ENCODE results near the gene TXLNA. TPM values are rescaled to one million over a fixed set of nuclear protein-coding genes. Genes with fewer than 3 reads are reported as not detected.
A peak's percentile ranks its signal among the peaks of the same experiment; 100 is the strongest.

The TXLNA gene
- total RNA-seq, 3 donors from 2014 or later, result 38.7 to 51.8 (median 45.8) TPM

DNA sequence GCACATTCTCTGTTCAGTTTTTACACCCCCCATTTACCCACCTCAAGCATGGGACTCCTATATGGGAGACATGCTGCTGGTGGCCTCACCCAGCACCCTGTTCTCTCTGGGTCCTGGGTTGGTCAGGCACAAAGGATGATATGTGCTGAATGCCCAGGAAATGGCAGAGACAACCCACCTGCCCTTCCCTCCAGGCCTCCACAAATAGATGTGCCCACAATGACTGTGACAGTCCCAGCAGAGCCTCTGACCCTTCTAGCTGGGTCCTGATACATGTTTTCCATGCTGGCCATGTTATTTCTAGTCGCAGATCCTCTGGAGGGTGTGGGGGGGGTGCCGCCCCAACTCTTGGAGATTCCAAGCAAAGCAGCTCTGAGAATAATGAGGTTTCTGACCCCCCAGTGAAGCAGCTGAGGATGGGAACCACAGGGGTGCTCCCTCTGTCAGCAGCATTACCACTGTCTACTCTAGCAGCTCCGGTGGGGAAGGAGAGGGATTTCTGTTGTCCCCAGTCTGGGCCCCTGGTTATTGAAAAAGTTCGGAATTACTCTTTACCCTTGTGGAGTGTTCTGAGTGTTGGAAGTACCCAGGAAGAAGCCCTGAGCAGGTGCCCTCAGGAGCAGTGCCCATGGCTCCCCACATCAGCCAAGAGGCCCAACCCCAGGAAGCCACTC lies 19.7 kb downstream of the TXLNA start:
- intact Hi-C loops (cut with DNase I; ENCODE audit: low total_unique reads), result no loop called here
- Histone ChIP-seq H3K4me3 (no peak overlapping the region), H3K36me3 (no peaks in the 10 kb centered on the region), H3K27me3 (no peaks in the 10 kb centered on the region), H3K4me1 (peaks cover 3 to 10% of the 10 kb centered on the region in 2 donors), H3K27ac (peak overlapping the region; percentile 83 to 92), H3K9me3 (no peaks in the 10 kb centered on the region)
- no peak for DNase-seq (ENCODE audit: low spot score in 2 of 2)
- TF ChIP-seq POLR2AphosphoS5 (IDR thresholded peaks at IDR 0.05) (no peak), CTCF (IDR thresholded peaks at IDR 0.05) (no peak), POLR2A (IDR thresholded peaks at IDR 0.05) (no peak)

- no peak for TF ChIP-seq POLR2AphosphoS5 (IDR thresholded peaks at IDR 0.05)
- no peak for TF ChIP-seq POLR2A (IDR thresholded peaks at IDR 0.05)
- TF ChIP-seq CTCF (IDR thresholded peaks at IDR 0.05), result no peak
- peaks cover 3 to 10% of the 10 kb centered on the region in 2 donors for H3K4me1 ChIP-seq
- DNase-seq (ENCODE audit: low spot score in 2 of 2), result no peak
- peak overlapping the region in 2 of 3 donors; percentile 64 to 92 for H3K4me3 ChIP-seq
- intact Hi-C loops (cut with DNase I; ENCODE audit: low total_unique reads), result no loop called here
- H3K27ac ChIP-seq, result peak overlapping the region; percentile 83 to 92
- H3K36me3 ChIP-seq, result no peaks in the 10 kb centered on the region
- no peaks in the 10 kb centered on the region for H3K9me3 ChIP-seq
- H3K27me3 ChIP-seq, result no peaks in the 10 kb centered on the region
Observed at GRCh38 chr1:32199717-32200072, 20.2 kb downstream of the TXLNA start.

- Histone ChIP-seq H3K4me3 (peak within 1 kb of the TSS; percentile 53 to 92 (median 64)), H3K4me1 (peaks cover 8 to 10% of the 10 kb centered on the region in 2 donors), H3K9me3 (no peaks in the 10 kb centered on the region), H3K27me3 (no peaks in the 10 kb centered on the region), H3K27ac (peak within 1 kb of the TSS; percentile 83 to 92), H3K36me3 (no peaks in the 10 kb centered on the region)
- intact Hi-C loops (cut with DNase I; ENCODE audit: low total_unique reads), result no loop called here
- TF ChIP-seq POLR2AphosphoS5 (IDR thresholded peaks at IDR 0.05) (peak in 2 of 3 donors; percentile 24 to 60), POLR2A (IDR thresholded peaks at IDR 0.05) (no peak), CTCF (IDR thresholded peaks at IDR 0.05) (no peak)
- DNase-seq (ENCODE audit: low spot score in 2 of 2), result peak in 1 of 2 donors; percentile 48
Observed at GRCh38 chr1:32200226-32201010, 20.9 kb downstream of the TXLNA start, which contains the start of gene CCDC28B. Gene CCDC28B, plus strand, starts transcription at chr1:32200595. Its CDS starts 1,341 bp downstream, at chr1:32201936.

DNA sequence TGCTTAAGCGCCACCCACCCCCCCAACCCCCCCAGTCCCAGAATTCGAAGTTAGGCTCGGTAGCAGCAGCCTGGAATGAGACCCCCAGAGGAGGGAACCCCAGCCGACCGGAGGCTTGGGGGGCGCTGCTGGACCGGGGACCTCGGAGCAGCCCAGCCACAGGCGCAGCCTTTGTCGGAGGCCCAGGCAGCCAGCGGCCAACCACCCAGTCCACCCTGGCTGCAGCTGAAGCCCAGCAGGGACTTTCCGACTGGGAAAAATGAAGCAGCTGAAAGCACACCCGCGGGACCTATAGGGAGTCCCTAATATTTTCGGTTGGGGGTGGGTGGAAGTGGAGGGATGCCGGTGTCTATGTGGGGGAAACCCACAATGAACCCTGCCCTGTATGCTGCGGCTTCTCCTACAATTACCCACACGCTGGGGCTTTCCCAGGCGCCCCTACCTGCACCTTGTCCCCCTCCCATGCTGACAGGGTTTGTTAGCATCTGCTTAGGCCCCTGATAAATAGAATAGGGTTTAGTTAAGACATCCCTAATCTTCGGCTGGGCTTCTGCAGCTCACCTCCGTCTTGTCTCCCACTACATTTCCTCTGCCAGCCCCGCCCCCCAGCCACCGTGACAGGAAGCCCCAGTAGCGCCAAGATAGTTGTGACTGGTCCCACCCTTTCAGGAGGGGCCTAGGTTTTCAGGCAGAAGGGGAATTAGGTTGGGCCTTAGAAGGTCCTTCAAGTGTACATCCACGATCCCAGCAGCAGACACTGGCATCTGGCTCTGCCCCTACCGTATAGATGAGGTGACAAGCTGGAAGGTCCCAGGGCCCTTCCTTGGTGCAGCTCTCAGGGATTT lies 21.8 kb downstream of the TXLNA start:
- no peaks in the 10 kb centered on the region for H3K27me3 ChIP-seq
- intact Hi-C loops (cut with DNase I; ENCODE audit: low total_unique reads), result no loop called here
- H3K4me1 ChIP-seq, result peaks cover 10% of the 10 kb centered on the region in 2 donors
- H3K4me3 ChIP-seq, result peak overlapping the region; percentile 53 to 92 (median 64)
- H3K9me3 ChIP-seq, result no peaks in the 10 kb centered on the region
- H3K36me3 ChIP-seq, result no peaks in the 10 kb centered on the region
- TF ChIP-seq POLR2AphosphoS5 (IDR thresholded peaks at IDR 0.05), result no peak
- TF ChIP-seq CTCF (IDR thresholded peaks at IDR 0.05), result no peak
- TF ChIP-seq POLR2A (IDR thresholded peaks at IDR 0.05), result no peak
- DNase-seq (ENCODE audit: low spot score in 2 of 2), result peak in 1 of 2 donors; percentile 59
- peak overlapping the region; percentile 83 to 92 for H3K27ac ChIP-seq
